CD4-positive, alpha-beta T cell treated with Interleukin-1 beta for 1 hour (primary cell): ENCODE data around the gene HABP4.

Source experiments
- DNase-seq, 2 donors: peaks; one replicate each; pipeline ENCODE4 v3.0.0-alpha.2; 2020 to 2022

HABP4 gene

GRCh38 chr9:96449845-96450612 is at the start of gene HABP4:
HABP4 (plus strand) TSS chr9:96450169; CDS start chr9:96450280, 111 bp downstream.
- peak; percentile 94 to 95 for DNase-seq

GRCh38 chr9:96408409-96409280 is 41.3 kb upstream of the HABP4 start:
- DNase-seq: no peak

- DNase-seq: no peak
Observed at GRCh38 chr9:96411129-96411838, 38.7 kb upstream of the HABP4 start.

- no peak for DNase-seq
Observed at GRCh38 chr9:96412174-96412913, 37.6 kb upstream of the HABP4 start.

GRCh38 chr9:96413302-96414221 is 36.4 kb upstream of the HABP4 start:
- DNase-seq: peak; percentile 13 to 27

GRCh38 chr9:96417051-96417586 is 32.9 kb upstream of the HABP4 start:
- DNase-seq: peak; percentile 88 to 91

- no peak for DNase-seq
Observed at GRCh38 chr9:96417661-96418082, 32.3 kb upstream of the HABP4 start.

GRCh38 chr9:96418083-96418919 is 31.7 kb upstream of the HABP4 start, which contains the start of gene ZNF367:
ZNF367 (minus strand) TSS chr9:96418370; CDS start chr9:96418032, 338 bp downstream.
- peak; percentile 94 to 95 for DNase-seq

- peak; percentile 61 to 66 for DNase-seq
Observed at GRCh38 chr9:96418920-96419690, 30.9 kb upstream of the HABP4 start.

GRCh38 chr9:96419691-96419969 is 30.3 kb upstream of the HABP4 start:
- DNase-seq: no peak

GRCh38 chr9:96420468-96421219 is 29.3 kb upstream of the HABP4 start:
- DNase-seq: peak; percentile 21 to 41

GRCh38 chr9:96423322-96423984 is 26.5 kb upstream of the HABP4 start:
- DNase-seq: no peak

GRCh38 chr9:96423985-96424336 is 26.0 kb upstream of the HABP4 start:
- DNase-seq: no peak

GRCh38 chr9:96425500-96426169 is 24.3 kb upstream of the HABP4 start:
- DNase-seq: peak in 1 of 2 donors; percentile 20

GRCh38 chr9:96429732-96430131 is 20.2 kb upstream of the HABP4 start:
- DNase-seq: no peak

GRCh38 chr9:96430377-96430776 is 19.6 kb upstream of the HABP4 start:
- DNase-seq: no peak

- no peak for DNase-seq
Observed at GRCh38 chr9:96435345-96435744, 14.6 kb upstream of the HABP4 start.

- peak in 1 of 2 donors; percentile 10 for DNase-seq
Observed at GRCh38 chr9:96436063-96436455, 13.9 kb upstream of the HABP4 start.
